ENCODE measurements around the gene HNRNPA1.

- TF ChIP-seq CTCF (IDR thresholded peaks at IDR 0.05) (no peak), EZH2 (IDR thresholded peaks at IDR 0.05; ENCODE audit: borderline replicate concordance, insufficient read depth, low read depth, low read length, poor library complexity, severe bottlenecking) (no peak)
Measured at GRCh38 chr12:54266852-54267251, 13.7 kb upstream of the HNRNPA1 start.
